Right atrium auricular region (tissue), 2 donors: Measurements from ENCODE around the gene C5orf46. TPM values are rescaled to one million over a fixed set of nuclear protein-coding genes. Genes with fewer than 3 reads are reported as not detected.
"Not testable (repeated sequence)": the region's sequence is repeated elsewhere in the genome, so short reads cannot be mapped to it uniquely, and the experiment has no call there.

Source experiments
- DNase-seq: peaks from one replicate; pipeline ENCODE4 v3.0.0-alpha.2; 2019; ENCODE audit warnings: low spot score
- H3K27ac ChIP-seq, 2 donors: fragments of 200-600 bp; sonication (generic); 1 replicate in 1 of 2; 2 replicates in 1 of 2; pipeline ENCODE4 v1.5.1; 2016 to 2019
- H3K27me3 ChIP-seq, 2 donors: fragments of 200-600 bp; sonication (generic); one replicate each; pipeline versions ENCODE4 v1.5.1 to v1.6.0; 2017 to 2019
- H3K36me3 ChIP-seq: fragments of 200-600 bp; sonication (generic); one replicate; pipeline ENCODE4 v1.5.1; 2016
- H3K4me1 ChIP-seq, 2 donors: fragments of 200-600 bp; sonication (generic); one replicate each; pipeline versions ENCODE4 v1.5.1 to v1.6.0; 2017 to 2019
- H3K4me3 ChIP-seq, 2 donors: fragments of 200-600 bp; sonication (generic); 1 replicate in 1 of 2; 2 replicates in 1 of 2; pipeline ENCODE4 v1.5.1; 2017 to 2019; ENCODE audit warnings: mild to moderate bottlenecking in 1 of 2, moderate library complexity in 1 of 2
- H3K9me3 ChIP-seq, 2 donors: fragments of 200-600 bp; sonication (generic); one replicate each; pipeline ENCODE4 v1.5.1; 2019
- CTCF ChIP-seq, 2 donors: fragments of 200-600 bp; sonication (generic); IDR thresholded peaks; one replicate each; pipeline ENCODE4 v1.5.1; 2019; ENCODE audit warnings: antibody characterized with exemption in 2 of 2
- total RNA-seq, 2 donors: library from RNA; depleted of rRNA; stranded (reverse); fragments of >200 nt; gene quantifications; one replicate each; pipeline ENCODE4 v1.1.0, GENCODE V29; 2016

Gene C5orf46
- total RNA-seq, 2 donors from 2014 or later, result 2.7 TPM; not detected in 1

GRCh38 chr5:147869892-147870291 lies 36.4 kb downstream of the C5orf46 start:
- not testable (repeated sequence) for H3K4me1 ChIP-seq, DNase-seq, H3K27me3 ChIP-seq, H3K36me3 ChIP-seq, H3K9me3 ChIP-seq, H3K27ac ChIP-seq, H3K4me3 ChIP-seq

GRCh38 chr5:147869112-147869511 lies 37.2 kb downstream of the C5orf46 start:
- Histone ChIP-seq H3K36me3 (no peaks in the 10 kb centered on the region), H3K4me1 (no peaks in the 10 kb centered on the region), H3K27ac (no peak overlapping the region), H3K4me3 (no peak overlapping the region), H3K9me3 (no peaks in the 10 kb centered on the region), H3K27me3 (no peaks in the 10 kb centered on the region)
- no peak for TF ChIP-seq CTCF (IDR thresholded peaks at IDR 0.05)
- no peak for DNase-seq

GRCh38 chr5:147863454-147864158 lies 42.7 kb downstream of the C5orf46 start:
- Histone ChIP-seq H3K4me3 (no peak overlapping the region), H3K9me3 (no peaks in the 10 kb centered on the region), H3K27me3 (no peaks in the 10 kb centered on the region), H3K36me3 (no peaks in the 10 kb centered on the region), H3K27ac (no peak overlapping the region), H3K4me1 (no peaks in the 10 kb centered on the region)
- DNase-seq, result no peak
- TF ChIP-seq CTCF (IDR thresholded peaks at IDR 0.05), result no peak

GRCh38 chr5:147860641-147861025 lies 45.7 kb downstream of the C5orf46 start:
- TF ChIP-seq CTCF (IDR thresholded peaks at IDR 0.05), result no peak
- Histone ChIP-seq H3K4me3 (no peak overlapping the region), H3K27ac (no peak overlapping the region), H3K27me3 (no peaks in the 10 kb centered on the region), H3K36me3 (no peaks in the 10 kb centered on the region), H3K9me3 (no peaks in the 10 kb centered on the region), H3K4me1 (no peaks in the 10 kb centered on the region)
- no peak for DNase-seq

GRCh38 chr5:147859962-147860640 lies 46.2 kb downstream of the C5orf46 start:
- Histone ChIP-seq H3K27me3 (no peaks in the 10 kb centered on the region), H3K4me3 (no peak overlapping the region), H3K4me1 (no peaks in the 10 kb centered on the region), H3K27ac (no peak overlapping the region), H3K36me3 (no peaks in the 10 kb centered on the region), H3K9me3 (no peaks in the 10 kb centered on the region)
- TF ChIP-seq CTCF (IDR thresholded peaks at IDR 0.05), result no peak
- DNase-seq, result no peak

- H3K4me3 ChIP-seq, result no peak overlapping the region
- H3K36me3 ChIP-seq, result no peaks in the 10 kb centered on the region
- no peak for TF ChIP-seq CTCF (IDR thresholded peaks at IDR 0.05)
- DNase-seq, result no peak
- no peaks in the 10 kb centered on the region for H3K27me3 ChIP-seq
- H3K27ac ChIP-seq, result no peak overlapping the region
- H3K4me1 ChIP-seq, result no peaks in the 10 kb centered on the region
- no peaks in the 10 kb centered on the region for H3K9me3 ChIP-seq
Observed at GRCh38 chr5:147858565-147858964, 47.8 kb downstream of the C5orf46 start.
